SU-DHL-6 (cell line): Measurements from ENCODE around the gene LRRC56.
"Not testable (repeated sequence)": the region's sequence is repeated elsewhere in the genome, so short reads cannot be mapped to it uniquely, and the experiment has no call there.

Experiments used
- H2AFZ ChIP-seq: fragments of 200-600 bp; sonication (generic); 2 replicates; pipeline ENCODE4 v1.6.1; 2014; ENCODE audit warnings: low read depth, mild to moderate bottlenecking, moderate library complexity, mixed read lengths, antibody characterized with exemption, low read length; ENCODE audit not compliant: severe bottlenecking
- H3F3A ChIP-seq: fragments of 200-600 bp; shearing (Covaris generic); 2 replicates; pipeline ENCODE4 v1.6.0; 2016; ENCODE audit warnings: antibody characterized with exemption, mild to moderate bottlenecking; ENCODE audit not compliant: insufficient read depth
- H3K27ac ChIP-seq: fragments of 200-600 bp; sonication (generic); 2 replicates; pipeline ENCODE4 v1.5.1; 2016; ENCODE audit warnings: low read depth, mild to moderate bottlenecking, low read length, moderate library complexity, mixed read lengths
- H3K27me3 ChIP-seq: fragments of 200-600 bp; sonication (generic), shearing (Covaris generic); 2 replicates; pipeline ENCODE4 v1.6.0; 2014; ENCODE audit warnings: mild to moderate bottlenecking, low read length
- H3K36me3 ChIP-seq: fragments of 200-600 bp; sonication (generic); 2 replicates; pipeline ENCODE4 v1.6.1; 2014; ENCODE audit warnings: mild to moderate bottlenecking, low read length, mixed read lengths
- H3K4me2 ChIP-seq: fragments of 300-600, 200-600 bp; shearing (Covaris generic), sonication (generic); 2 replicates; pipeline ENCODE4 v1.6.0; 2014; ENCODE audit warnings: low read length, low read depth, mild to moderate bottlenecking; ENCODE audit not compliant: poor library complexity, severe bottlenecking
- H3K4me3 ChIP-seq: fragments of 200-600 bp; sonication (generic); 2 replicates; pipeline ENCODE4 v1.5.1; 2014; ENCODE audit warnings: antibody characterized with exemption, low read length, mild to moderate bottlenecking, mixed read lengths; ENCODE audit not compliant: insufficient read depth, poor library complexity, severe bottlenecking
- H3K79me2 ChIP-seq: fragments of 200-600 bp; sonication (generic); 2 replicates; pipeline ENCODE4 v1.6.1; 2014; ENCODE audit warnings: mild to moderate bottlenecking, low read length, moderate library complexity; ENCODE audit not compliant: insufficient read depth
- H3K9ac ChIP-seq: fragments of 200-600 bp; sonication (generic); 2 replicates; pipeline ENCODE4 v1.7.0; 2014; ENCODE audit warnings: mild to moderate bottlenecking, low read length
- H3K9me2 ChIP-seq: fragments of 200-600 bp; sonication (generic); replicated peaks from 2 replicates; pipeline ENCODE4 v1.6.1; 2014; ENCODE audit warnings: low read length; ENCODE audit not compliant: insufficient read depth
- H3K9me3 ChIP-seq: fragments of 200-600 bp; sonication (generic); 2 replicates; pipeline ENCODE4 v1.6.1; 2014; ENCODE audit warnings: low read length, mixed read lengths; ENCODE audit not compliant: insufficient read depth
- H4K20me1 ChIP-seq: fragments of 200-600 bp; sonication (generic); 2 replicates; pipeline ENCODE4 v1.6.1; 2014; ENCODE audit warnings: low read depth, mild to moderate bottlenecking, antibody characterized with exemption, low read length, moderate library complexity, mixed read lengths
- CTCF ChIP-seq: fragments of 200-600 bp; sonication (generic); IDR thresholded peaks from one replicate; pipeline ENCODE4 v1.5.1; 2017; ENCODE audit warnings: antibody characterized with exemption, mild to moderate bottlenecking, low read length, moderate library complexity; ENCODE audit not compliant: insufficient read depth, poor library complexity, severe bottlenecking
- EZH2phosphoT487 ChIP-seq: fragments of 200-600 bp; sonication (generic), shearing (Covaris generic); conservative IDR thresholded peaks from 2 replicates; pipeline ENCODE4 v1.6.1; 2018; ENCODE audit warnings: mild to moderate bottlenecking, antibody characterized with exemption, low read length, moderate library complexity, mixed read lengths

Gene LRRC56

GRCh38 chr11:514606-515005 lies 22.7 kb upstream of the LRRC56 start:
- no peaks in the 10 kb centered on the region for H3K9me2 ChIP-seq
- H3K9me3 ChIP-seq, result no peaks in the 10 kb centered on the region
- H3K4me2 ChIP-seq, result no peak overlapping the region
- no peaks in the 10 kb centered on the region for H3K36me3 ChIP-seq
- TF ChIP-seq EZH2phosphoT487, result no peak
- TF ChIP-seq CTCF, result no peak
- no peak overlapping the region for H3K9ac ChIP-seq
- H3K27ac ChIP-seq, result no peak overlapping the region
- H3F3A ChIP-seq, result no peaks in the 10 kb centered on the region
- no peaks in the 10 kb centered on the region for H3K79me2 ChIP-seq
- no peak overlapping the region for H3K4me3 ChIP-seq
- H3K27me3 ChIP-seq, result no peaks in the 10 kb centered on the region
- H4K20me1 ChIP-seq, result no peaks in the 10 kb centered on the region
- no peak overlapping the region for H2AFZ ChIP-seq

GRCh38 chr11:515131-515530 lies 22.2 kb upstream of the LRRC56 start:
- Histone ChIP-seq H3K4me3 (no peak overlapping the region), H3K36me3 (no peaks in the 10 kb centered on the region), H3K4me2 (no peak overlapping the region), H3K9me3 (no peaks in the 10 kb centered on the region), H3K9me2 (no peaks in the 10 kb centered on the region), H3F3A (no peaks in the 10 kb centered on the region), H3K9ac (no peak overlapping the region), H3K79me2 (no peaks in the 10 kb centered on the region), H3K27me3 (no peaks in the 10 kb centered on the region), H2AFZ (no peak overlapping the region), H4K20me1 (no peaks in the 10 kb centered on the region), H3K27ac (no peak overlapping the region)
- TF ChIP-seq CTCF, result no peak
- TF ChIP-seq EZH2phosphoT487, result no peak

- no peak overlapping the region for H2AFZ ChIP-seq
- TF ChIP-seq CTCF (no peak), EZH2phosphoT487 (no peak)
- no peaks in the 10 kb centered on the region for H3F3A ChIP-seq
- no peaks in the 10 kb centered on the region for H4K20me1 ChIP-seq
- no peaks in the 10 kb centered on the region for H3K9me2 ChIP-seq
- H3K4me3 ChIP-seq, result no peak overlapping the region
- H3K79me2 ChIP-seq, result no peaks in the 10 kb centered on the region
- no peak overlapping the region for H3K27ac ChIP-seq
- H3K4me2 ChIP-seq, result no peak overlapping the region
- no peaks in the 10 kb centered on the region for H3K27me3 ChIP-seq
- no peaks in the 10 kb centered on the region for H3K9me3 ChIP-seq
- no peak overlapping the region for H3K9ac ChIP-seq
- no peaks in the 10 kb centered on the region for H3K36me3 ChIP-seq
Observed at GRCh38 chr11:516400-516799, 20.9 kb upstream of the LRRC56 start.

- H2AFZ ChIP-seq, H3K9me3 ChIP-seq, H3K79me2 ChIP-seq, H3K9ac ChIP-seq, H3K27me3 ChIP-seq, H3F3A ChIP-seq, H3K9me2 ChIP-seq, H3K4me2 ChIP-seq, H3K36me3 ChIP-seq, H3K27ac ChIP-seq, H4K20me1 ChIP-seq, H3K4me3 ChIP-seq: not testable (repeated sequence)
Observed at GRCh38 chr11:516918-517685, 20.2 kb upstream of the LRRC56 start.
